ENCODE results near the gene TRERF1.

DNA sequence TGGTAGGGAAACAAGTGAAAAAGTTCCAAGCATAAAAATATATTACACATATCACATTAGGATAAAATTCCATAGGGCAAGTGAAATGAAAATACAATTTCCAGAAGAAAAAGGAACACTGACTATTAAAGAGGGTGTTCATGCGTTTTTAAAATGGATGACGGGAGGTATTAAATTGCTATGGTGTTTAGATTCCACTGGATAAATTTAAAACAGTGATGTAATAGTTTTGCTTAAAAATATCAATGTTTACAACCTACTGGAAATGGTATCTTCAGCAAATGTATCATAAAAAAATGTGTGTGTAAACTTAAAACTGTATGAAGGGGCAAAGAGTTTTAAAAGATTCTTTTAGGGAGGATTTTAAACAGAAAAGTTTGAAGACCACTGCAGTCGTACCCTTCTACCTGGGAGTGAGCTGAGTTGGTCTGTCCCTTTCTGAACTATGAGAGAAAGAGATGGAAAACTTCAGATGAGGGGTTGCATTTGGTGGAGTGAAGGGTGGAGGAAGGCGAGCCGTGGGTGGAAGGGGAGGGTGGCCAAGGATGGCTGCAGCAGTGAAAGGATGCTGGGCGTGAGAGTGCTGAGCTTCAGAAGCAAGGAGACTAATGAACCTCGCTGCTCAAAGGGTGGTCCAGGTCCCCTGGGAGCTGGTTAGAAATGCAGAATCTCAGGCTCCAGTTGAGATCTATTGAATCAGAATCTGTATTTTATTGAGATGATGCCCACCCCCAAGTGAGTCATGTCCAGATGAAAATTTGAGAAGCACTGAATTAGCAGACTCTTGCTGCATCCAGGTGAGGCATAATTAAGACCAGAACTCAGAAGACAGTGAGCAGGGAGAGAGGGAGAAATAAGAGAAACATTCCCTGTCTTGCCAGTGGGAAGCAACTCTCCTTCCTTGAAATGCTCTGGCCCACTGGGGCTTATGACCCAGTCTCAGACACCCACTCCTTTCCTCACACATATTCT is 179.6 kb downstream of the TRERF1 start:
- TF ChIP-seq POLR2AphosphoS5 (IDR thresholded peaks at IDR 0.05; ENCODE audit: insufficient read depth in 1 of 2, low read depth in 1 of 2), result no peak
- TF ChIP-seq CTCF (IDR thresholded peaks at IDR 0.05), result no peak
- TF ChIP-seq POLR2A (IDR thresholded peaks at IDR 0.05), result no peak
